GM15510 (cell line): ENCODE results near the gene PLD4.

ENCODE experiments used
- POLR2A ChIP-seq: IDR thresholded peaks from 3 replicates; pipeline ENCODE4 v1.6.1; 2011; ENCODE audit warnings: borderline replicate concordance; ENCODE audit not compliant: insufficient read length; ENCODE audit errors: extremely low read depth

The PLD4 gene

GRCh38 chr14:104982548-104983230, 58.0 kb downstream of the PLD4 start:
- no peak for TF ChIP-seq POLR2A
